HG02763 (cell line): Measurements from ENCODE around the gene CD2BP2.
"Not testable (repeated sequence)": the region's sequence is repeated elsewhere in the genome, so short reads cannot be mapped to it uniquely, and the experiment has no call there.

Source experiments
- ATAC-seq: cut with Tn5 transposase; IDR thresholded peaks from one replicate; pipeline ENCODE4 v1.9.1; 2021; ENCODE audit warnings: mild to moderate bottlenecking, moderate library complexity; ENCODE audit not compliant: unreplicated experiment

Gene CD2BP2

GRCh38 chr16:30355144-30355953, at the start of gene CD2BP2:
TSS of gene CD2BP2 (minus strand) at chr16:30355308. CDS start at chr16:30354681, 627 bp downstream.
- peak; percentile 69 for ATAC-seq

- ATAC-seq = no peak
Observed at GRCh38 chr16:30401768-30402425, 46.8 kb upstream of the CD2BP2 start.

- no peak for ATAC-seq
Observed at GRCh38 chr16:30399435-30400186, 44.5 kb upstream of the CD2BP2 start.

GRCh38 chr16:30398661-30399434, 43.7 kb upstream of the CD2BP2 start:
- ATAC-seq = no peak

GRCh38 chr16:30397776-30398660, 42.9 kb upstream of the CD2BP2 start:
- no peak for ATAC-seq

- no peak for ATAC-seq
Observed at GRCh38 chr16:30397056-30397455, 41.9 kb upstream of the CD2BP2 start.

- not testable (repeated sequence) for ATAC-seq
Observed at GRCh38 chr16:30396627-30397026, 41.5 kb upstream of the CD2BP2 start.

GRCh38 chr16:30395992-30396585, 41.0 kb upstream of the CD2BP2 start:
- ATAC-seq = no peak

- ATAC-seq = peak; percentile 60
Observed at GRCh38 chr16:30395155-30395991, 40.3 kb upstream of the CD2BP2 start, which contains the start of gene ZNF48. TSS of gene ZNF48 (plus strand) at chr16:30395420. CDS start at chr16:30395795, 375 bp downstream.

- no peak for ATAC-seq
Observed at GRCh38 chr16:30394592-30395154, 39.6 kb upstream of the CD2BP2 start.

- ATAC-seq = no peak
Observed at GRCh38 chr16:30383521-30383920, 28.4 kb upstream of the CD2BP2 start.

- ATAC-seq = no peak
Observed at GRCh38 chr16:30382111-30382881, 27.2 kb upstream of the CD2BP2 start, which contains the start of gene SEPTIN1. TSS of gene SEPTIN1 (minus strand) at chr16:30382561. CDS start at chr16:30382542, 19 bp downstream.

GRCh38 chr16:30381291-30382041, 26.4 kb upstream of the CD2BP2 start:
- ATAC-seq = no peak

- no peak for ATAC-seq
Observed at GRCh38 chr16:30380803-30381208, 25.7 kb upstream of the CD2BP2 start.

GRCh38 chr16:30380072-30380802, 25.1 kb upstream of the CD2BP2 start:
- no peak for ATAC-seq
